Hematopoietic multipotent progenitor cell treated with erythropoietin and hydrocortisone succinate and interleukin-3 and kit ligand, for 4 days (in vitro differentiated cells): ENCODE results near the gene DLGAP1.
A peak's percentile ranks its signal among the peaks of the same experiment; 100 is the strongest.
"Not testable (repeated sequence)": the region's sequence is repeated elsewhere in the genome, so short reads cannot be mapped to it uniquely, and the experiment has no call there.

Experiments
- DNase-seq: peaks from one replicate; pipeline ENCODE4 v3.0.0-alpha.2; 2015

DLGAP1 gene

DNA sequence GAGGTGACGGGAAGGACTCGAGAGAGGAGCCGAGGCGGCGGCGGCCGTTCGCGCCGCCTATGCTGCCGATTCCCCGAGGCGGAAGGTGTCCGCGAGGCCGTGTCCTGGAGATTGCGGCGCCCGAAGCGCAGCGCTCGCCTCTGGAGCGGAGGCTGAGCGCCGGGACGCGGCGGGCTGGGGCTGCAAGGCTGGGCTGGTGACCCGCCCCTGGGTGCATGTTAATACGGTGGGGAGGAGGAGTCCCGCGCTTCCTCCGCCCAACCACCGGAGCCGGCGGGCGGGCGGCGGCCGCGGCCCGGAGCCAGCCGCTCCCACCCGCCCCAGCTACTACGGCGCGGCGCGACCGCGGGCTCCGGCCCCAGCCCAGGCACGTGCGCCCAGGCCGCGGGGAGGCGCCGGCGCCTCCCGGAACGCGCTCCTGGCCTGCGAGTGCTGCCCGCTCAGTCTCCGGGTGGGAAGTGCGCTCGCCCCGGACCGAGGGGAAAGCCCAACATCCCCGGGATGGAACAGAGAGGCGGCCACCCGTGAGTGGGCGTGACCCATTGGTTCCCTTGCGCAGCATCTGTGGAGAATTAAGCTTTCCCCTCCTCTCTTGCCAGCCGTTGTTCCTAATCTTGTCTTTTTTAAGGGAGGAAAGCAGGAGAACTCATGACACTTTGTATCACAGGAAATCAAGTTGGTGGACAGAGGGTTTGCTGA, at the start of gene DLGAP1:
Gene DLGAP1, minus strand, starts transcription at position 195 of the 699 bp plus-strand sequence.
- DNase-seq, result peak; percentile 52

DNA sequence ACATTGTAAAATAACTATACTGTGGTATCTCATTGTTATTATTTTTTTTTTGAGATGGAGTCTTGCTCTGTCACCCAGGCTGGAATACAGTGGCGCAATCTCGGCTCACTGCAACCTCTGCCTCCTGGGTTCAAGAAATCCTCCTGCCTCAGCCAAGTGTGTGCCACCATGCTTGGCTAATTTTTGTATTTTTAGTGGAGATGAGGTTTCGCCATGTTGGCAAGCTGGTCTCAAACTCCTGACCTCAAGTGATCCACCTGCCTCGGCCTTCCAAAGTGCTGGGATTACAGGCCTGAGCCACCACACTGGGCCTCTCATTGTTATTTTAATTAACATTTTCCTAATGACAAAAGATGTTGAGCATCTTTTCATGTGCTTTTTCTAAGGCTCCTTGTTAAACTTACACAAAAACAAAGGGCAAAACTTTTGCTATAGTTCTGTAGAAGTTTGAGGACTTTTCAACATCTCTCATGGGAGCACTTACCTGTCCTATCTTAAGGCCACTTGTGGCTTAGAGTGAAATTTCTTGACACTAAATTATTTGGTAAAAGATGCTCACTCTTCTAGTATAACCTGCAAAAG, 39.7 kb upstream of the DLGAP1 start:
- not testable (repeated sequence) for DNase-seq

DNA sequence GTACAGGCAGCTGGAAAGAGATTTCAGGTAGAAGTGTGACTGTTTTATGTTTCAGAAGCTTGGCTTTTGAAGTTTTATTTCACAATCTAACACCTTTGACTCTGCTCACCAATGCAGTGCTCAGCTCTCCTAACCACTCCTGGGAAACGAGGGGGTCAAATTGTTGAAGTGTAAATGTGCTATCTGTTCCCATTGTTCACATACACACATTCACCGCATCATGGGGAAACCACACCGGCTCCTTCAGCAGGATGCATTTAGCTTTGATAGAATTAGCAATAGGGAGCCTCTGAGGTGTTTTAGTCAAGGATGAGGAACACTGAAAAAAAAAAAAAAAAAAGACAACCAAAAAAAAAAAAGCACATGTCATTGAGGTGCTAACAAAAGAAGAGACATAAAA, 13.4 kb upstream of the DLGAP1 start:
- DNase-seq, result no peak

DNA sequence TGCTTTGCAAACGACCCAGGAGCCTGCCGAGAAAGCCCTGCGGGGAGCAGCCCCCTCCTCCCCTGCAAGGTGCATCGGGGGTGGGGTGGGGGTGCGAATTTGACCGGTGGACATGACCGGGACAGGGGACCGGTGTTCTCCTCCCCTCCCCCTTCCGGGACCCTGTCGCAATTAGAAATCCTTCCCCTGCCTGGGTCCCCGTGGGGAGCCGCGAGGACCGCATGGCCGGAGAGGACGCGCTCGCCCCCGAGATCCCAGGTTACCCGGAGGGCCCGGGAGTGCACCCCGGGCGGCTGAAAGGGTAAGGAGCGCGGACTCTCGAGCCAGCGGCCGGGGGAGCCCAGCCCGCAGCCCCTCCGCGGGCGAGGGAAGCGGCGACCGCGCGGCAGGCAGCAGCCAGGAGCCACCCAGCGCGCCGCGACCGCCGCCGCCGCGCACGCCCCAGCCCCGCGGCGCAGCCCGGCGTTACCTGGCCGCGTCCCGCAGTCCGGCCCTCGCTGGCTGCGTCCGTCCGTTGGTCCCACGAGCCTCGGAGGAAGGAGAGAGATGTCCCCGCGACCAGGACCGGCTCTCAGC, 482 bp downstream of the DLGAP1 start:
- DNase-seq, result no peak

DNA sequence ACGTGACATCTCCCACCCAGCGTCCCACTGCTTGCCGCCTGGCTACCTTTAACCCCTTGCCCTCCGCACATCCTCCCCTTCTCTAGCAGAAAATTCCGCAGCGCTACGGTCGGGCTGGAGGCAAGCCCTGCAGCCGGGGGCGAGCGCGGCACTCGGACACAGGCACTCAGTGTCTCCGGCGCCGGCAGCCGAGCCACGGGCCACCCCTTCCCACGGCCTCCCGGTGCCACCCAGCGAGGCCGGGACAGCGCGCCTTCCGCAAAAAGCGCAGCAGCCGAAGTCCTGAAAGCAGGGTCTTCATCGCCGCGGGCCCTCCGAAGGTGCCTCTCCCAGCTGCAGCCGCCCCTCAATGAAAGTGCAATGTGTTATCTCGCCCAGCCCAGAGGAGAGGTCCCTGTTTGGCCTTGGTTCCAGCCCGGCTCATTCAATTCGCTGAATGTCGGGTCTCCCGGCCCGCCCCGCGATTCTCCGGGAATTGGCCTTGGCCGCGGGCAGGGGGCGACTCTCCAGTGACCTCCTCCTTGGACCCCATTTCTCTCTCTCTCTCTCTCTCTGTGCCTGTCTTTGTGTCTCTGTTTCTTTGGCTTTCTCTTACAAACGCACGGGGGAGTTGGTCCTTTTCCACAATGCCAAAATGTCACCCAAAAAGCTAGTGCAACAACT, 1.1 kb downstream of the DLGAP1 start:
- DNase-seq, result no peak

DNA sequence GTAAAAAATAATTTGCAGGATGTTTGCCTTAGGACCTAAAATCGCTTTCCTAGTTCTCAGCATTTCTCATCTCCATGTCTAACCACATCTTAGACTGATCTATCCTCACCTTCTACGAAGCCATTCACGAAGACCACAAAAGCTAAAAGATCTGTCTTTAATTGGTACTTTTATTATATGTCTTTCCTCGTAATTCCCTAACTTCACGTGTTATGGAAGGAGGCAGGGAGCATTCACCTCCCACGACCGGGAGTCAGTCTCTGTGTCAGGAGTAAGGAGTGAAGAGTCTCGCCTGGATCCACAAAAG, 1.6 kb downstream of the DLGAP1 start:
- no peak for DNase-seq

DNA sequence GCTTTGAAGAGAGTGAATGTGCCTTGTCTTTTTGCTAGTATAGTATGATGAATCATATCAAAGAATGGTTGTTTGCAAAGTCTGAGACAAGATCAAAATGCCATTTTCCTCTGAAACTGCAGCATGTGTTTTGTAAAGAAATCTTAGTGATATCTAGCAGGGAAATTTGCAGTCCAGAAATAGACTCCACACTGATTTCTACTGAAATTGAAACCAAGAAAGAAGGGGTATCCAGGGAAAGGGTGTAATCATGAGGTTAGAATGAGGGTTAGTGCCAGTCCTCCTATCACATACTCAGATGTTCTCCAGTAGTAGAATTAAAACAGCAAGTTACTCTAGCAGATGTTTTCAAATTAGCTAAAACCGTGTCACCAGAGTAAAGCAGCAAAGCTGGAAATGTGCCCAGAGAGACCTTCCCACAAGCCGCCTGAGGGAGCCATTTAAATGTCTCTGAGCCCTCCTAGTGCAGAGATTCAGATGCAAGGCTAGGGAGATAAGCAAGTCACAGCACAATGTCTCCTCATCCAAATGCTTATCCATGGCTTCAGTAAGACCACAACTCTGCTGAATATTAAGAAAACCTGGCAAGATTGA, 4.9 kb downstream of the DLGAP1 start:
- DNase-seq, result no peak

DNA sequence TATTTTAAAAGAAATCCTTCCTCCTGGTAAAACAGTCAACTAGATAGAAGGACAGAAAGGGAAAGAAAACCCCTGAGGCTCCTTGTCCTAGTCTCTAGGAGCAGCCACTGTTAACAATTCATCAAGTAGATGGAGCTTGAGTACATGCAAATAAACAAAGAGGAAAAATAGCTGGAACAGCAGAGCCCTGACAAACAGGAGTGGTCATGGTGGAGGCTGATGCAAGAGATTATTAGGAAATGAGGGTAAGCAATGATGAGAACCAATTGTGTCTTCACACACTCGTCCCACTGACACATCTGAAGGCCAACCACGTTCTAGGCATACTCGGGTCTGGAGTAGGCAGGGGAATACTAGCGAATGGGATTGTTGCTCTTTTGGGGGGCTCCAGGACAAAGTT, 9.2 kb downstream of the DLGAP1 start:
- DNase-seq, result no peak

DNA sequence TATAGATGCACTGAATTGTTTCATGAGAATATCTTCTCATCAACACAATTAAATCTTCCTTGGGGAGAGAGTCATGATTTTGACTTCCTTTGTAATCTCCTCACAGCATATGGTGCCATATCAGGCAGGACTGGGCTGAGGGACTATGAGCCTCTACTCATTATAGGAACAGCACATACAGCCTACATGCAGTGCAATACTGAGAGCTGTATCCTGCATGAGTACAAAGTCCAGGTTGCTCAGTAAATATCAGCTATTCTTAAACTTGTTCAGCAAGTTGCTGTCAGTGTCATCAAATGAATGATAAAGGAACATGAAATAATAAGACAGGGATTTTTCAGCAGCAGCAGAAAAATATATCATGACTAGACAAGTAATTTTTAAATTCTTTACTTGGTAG, 10.8 kb downstream of the DLGAP1 start:
- no peak for DNase-seq

DNA sequence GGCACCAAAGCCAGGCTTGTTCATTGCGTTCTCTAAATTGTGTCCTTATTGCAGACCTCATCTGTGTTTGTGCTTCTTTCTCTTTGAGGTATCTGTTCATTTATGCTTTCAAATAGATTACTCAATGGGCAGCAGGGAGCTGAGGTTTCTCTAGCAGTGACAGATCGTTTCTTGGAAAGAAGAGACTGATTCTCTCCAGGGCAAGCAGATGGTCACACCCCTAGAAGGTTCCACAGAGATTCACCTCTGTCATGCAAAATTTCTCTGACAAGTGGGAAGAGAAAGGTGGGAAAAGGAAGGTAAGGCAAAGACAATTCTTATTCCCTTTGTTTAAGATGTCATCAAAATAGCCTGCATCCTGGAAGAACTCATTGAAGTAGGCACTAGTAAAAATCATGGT, 14.0 kb downstream of the DLGAP1 start:
- DNase-seq, result no peak

DNA sequence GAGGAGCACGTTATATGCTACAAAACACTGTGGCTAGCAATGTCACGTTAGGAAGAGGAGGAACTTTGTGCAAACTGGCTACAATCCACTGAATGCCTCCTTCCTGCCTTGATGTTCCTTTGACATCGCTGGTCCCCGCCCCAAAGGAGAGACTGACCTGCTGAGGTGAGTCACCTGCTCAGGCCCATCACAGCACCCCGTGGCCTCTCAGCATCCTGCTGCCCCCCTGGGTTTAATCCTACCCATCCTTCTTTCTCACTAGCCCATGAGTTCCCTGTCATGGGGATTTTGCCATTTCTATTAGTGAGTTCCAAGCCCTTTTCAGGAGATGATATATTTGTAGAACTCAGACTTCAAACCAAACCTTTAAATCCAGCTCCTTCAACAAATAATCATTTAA, 16.2 kb downstream of the DLGAP1 start:
- DNase-seq, result no peak

DNA sequence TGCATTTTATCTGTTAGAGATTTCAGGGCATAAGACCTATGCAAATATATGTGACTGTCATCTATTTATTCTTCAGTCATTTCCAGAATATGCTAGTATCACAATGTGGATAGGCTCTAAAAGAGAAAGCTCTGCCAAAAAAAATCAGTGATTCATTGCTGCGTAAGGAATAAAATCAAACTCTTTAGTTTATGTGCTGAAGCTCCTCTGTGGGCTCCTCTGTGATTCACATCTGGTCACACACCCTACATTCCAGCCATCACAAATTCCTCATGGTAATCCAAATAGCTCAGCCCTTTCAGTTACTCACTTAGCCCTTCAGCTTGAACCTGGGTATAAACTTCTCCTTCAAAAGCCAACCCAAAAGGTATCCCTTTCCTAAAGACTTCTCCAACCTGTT, 21.4 kb downstream of the DLGAP1 start:
- no peak for DNase-seq

DNA sequence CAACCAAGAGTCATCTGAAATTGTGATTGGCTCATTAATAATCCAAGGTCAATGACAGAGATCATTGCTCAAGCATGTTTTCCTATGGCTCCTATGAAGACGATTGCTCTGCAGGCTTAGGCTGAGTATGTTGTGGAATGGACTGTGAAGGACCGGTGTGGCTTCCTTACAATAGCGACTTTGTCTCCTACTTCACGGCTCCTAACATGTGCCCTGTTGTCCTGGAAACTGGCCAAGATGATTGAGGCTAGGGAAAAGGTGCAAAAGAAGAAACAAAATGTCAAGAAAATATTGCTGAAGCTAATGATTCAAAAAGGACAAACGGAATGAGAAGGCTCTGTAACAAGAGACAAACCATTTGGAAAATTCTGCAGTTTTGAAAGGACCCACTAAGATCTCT, 24.3 kb downstream of the DLGAP1 start:
- no peak for DNase-seq

DNA sequence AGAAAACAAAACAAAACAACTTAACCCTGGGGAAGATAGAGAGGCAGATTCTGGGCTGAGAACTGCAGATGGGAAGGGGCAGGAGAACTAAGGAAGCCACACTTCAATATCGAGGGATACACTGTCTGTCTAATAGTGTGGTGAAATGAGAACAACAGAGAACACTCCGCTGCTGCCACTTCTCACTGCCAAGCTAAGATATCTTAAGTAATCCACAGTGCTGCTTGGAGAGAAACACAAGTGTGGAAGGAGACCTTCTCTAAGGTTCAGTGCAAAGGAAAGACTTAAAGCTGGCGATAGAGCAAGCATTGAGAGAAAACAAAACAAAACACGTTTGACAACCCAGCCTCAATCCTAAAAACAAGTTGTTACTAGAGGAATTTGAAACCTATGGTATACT, 37.4 kb downstream of the DLGAP1 start:
- DNase-seq, result no peak

DNA sequence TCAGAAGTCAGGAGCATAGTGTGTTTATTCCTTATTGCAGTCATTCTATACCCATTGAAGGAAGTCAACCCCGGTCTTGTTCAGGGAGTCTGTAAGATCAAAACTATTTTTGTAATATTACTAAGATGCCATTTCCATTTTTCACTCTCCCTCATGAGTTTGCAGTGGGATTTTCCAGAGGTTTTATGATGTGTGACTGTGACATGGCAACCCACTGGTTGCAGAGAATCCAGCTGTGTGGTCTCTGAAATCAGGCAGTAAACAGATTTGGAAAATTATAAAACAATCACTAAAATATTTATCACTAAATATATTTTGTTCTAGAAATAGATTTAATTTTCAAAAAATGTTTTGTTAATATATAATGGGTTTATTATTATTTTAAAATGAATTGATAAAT, 38.1 kb downstream of the DLGAP1 start:
- DNase-seq, result no peak

DNA sequence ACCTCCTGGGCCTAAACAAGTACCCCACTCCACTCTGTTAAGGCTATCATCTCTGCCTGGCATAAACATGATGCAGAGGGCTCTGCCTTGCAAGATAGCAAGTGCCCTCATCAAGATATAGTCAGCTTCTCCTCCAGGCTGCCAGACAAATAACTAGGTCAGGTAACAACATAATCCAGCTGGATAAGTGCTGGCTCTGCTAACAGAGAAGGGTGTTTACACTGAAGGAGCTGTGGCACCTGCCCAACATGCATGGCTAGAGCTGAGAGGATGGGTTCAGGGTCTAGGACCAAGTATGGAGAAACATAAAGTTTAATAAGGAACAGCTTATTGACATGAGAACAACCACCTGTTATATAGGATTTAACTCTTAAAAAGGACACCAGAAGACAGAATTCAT, 42.8 kb downstream of the DLGAP1 start:
- no peak for DNase-seq

DNA sequence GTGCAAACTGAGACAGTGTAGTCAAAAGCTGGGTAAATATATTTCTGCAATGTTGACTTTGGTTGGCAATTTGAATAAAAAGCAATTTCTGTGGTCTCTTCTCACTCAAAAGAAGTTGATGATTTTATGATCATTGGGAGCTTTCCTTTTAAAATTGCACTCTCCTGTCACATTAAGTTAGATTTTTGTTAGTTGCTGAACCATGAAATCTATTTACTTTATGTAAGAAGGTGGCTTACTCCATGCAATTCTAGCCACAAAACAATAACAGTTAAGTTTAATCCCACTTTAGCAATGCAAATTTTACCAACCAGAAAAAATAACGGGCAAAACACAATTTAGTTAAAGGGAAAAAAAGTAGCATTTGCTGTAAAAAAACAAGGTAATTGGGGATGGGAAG, 48.3 kb downstream of the DLGAP1 start:
- no peak for DNase-seq

DNA sequence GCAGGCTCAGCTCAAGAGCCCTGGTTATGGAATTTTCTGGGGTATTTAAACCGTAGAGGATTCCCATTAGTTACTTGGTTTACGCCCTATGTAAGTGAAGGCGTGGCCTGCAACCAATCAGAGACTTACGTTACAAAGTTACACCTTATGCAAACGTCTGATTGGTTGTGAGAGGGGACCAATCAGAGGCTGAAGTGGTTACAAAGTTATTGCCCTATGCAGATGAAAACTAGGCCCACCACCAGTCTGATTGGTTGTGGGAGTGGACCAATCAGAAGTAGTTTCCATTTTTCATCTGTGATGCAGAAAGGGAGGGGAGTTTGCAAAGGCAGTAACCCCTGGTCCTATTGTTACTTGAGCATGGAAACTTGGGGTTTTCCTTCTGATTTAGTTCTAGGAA, 49.1 kb downstream of the DLGAP1 start:
- no peak for DNase-seq

DNA sequence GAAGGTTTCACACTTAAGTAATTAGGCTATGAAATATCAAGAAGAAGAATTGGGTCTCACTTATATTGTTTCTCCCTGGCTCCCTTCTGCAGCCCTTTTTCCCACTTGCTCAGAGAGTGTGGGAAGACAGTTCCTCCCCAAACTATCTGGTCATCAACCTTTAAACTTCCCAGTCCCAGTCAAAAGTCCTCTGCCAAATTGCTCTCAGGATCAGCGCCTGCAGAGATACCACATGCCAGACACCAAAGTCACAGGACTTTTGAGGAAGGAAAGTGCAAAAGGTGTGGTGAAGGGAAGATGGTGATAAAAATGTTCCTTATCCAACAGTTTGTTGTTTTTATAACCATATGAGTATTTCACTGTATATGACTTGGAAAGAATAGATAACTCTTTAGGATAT, 51.3 kb downstream of the DLGAP1 start:
- no peak for DNase-seq

DNA sequence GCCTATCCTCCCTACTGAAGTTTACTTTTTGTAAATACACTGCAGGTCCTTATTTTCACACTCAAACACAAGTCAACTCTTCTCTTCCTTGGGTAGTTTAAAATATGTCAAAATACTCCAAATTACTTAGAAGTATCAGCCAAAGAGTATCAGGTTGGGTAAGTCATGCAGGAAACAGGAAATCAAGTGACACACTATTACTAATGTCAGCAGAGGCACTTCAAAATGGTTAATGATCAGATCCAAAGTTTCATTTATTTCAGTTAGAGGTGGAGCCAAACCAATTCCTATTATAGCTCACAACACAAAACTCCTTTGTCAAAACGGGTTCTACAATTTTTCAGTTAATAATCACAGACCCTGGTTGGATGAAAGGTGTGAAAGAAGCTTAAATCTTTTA, 54.2 kb downstream of the DLGAP1 start:
- no peak for DNase-seq

DNA sequence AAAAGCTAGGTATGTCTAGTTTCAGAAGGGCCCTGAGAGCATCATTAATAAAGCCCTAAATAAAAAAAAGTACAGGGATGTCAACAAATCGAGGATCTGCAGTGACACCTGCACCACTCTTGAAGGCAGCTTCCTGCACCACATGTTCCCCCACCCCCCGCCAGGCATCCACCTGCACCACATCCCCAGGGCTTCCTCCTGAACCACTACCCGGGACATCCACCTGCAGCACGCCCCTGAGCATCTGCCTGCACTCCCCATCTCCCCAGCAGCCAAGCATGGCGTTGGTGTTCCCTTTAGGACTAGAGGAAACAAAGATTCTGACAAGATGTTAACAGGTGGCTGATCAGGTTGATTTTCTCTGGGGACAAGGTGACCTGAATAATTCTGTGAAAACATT, 55.2 kb downstream of the DLGAP1 start:
- no peak for DNase-seq

DNA sequence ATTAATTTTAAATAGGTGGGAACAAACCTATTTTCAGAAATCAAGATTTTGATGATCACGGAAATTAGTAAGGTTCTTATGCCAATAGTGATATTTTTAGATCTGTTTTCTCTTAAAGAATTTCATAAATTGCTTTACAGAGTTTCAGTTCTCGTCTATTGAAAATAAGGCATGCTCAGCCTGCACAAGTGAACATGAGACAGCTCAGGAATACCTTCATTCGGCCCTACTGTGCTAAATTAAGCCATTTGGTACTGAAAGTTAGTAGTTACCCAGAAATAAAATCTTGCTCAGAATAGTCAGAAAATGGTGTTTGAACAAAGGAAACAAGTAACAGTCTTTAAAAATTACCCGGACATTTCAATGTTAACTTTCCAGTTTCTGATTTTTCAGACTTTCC, 60.4 kb downstream of the DLGAP1 start:
- no peak for DNase-seq

DNA sequence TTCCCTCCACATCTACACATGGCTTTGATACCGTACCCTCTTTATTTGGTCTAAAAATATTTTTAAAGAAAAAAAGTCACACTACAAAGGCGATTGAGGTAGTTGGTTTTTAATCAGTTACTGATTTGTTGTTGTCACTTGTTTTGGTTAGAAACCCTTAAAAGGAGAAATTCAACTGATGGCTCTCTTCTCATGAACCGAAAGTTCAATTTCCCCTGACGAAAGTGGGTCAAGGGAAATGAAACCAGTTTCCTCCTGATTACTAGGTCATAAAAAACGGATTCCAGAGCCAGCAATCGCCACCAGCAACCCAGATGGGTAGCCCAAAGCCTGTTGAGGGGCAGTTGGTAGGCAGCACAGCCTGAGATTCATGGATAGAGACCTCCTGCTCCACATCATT, 63.2 kb downstream of the DLGAP1 start:
- DNase-seq, result no peak

DNA sequence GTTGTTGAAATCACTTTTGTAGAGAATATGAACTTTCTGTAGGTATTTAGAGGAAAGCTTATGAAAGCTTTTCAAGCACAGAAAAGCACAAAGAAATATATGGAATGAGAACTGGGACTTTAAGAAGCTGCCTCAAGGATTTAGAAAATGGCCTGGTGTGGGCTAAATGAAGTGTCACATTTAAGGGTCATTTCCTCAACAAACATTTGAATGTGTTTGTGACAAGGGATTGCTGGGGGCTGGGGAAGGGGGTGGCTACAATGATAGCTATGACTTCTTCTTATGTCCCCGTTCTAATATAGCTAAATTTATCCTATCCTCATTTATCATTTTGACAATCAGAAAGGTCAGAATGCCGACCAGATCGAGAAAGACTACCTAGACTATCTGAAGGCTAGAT, 69.2 kb downstream of the DLGAP1 start:
- DNase-seq, result no peak
